ENCODE data around the gene SLC8A1. TPM values are rescaled to one million over a fixed set of nuclear protein-coding genes. Genes with fewer than 3 reads are reported as not detected.

The SLC8A1 gene
- total RNA-seq, 1 donor from 2014 or later = 1.3 TPM

GRCh38 chr2:40224318-40224717 lies 227.6 kb downstream of the SLC8A1 start:
- ATAC-seq = no peak

GRCh38 chr2:40220177-40220925 lies 231.5 kb downstream of the SLC8A1 start:
- no peak for ATAC-seq

- ATAC-seq = no peak
Measured at GRCh38 chr2:40219141-40219540, 232.7 kb downstream of the SLC8A1 start.

- no peak for ATAC-seq
Measured at GRCh38 chr2:40218679-40219078, 233.2 kb downstream of the SLC8A1 start.

- ATAC-seq = no peak
Measured at GRCh38 chr2:40213619-40214018, 238.3 kb downstream of the SLC8A1 start.

GRCh38 chr2:40213071-40213470 lies 238.8 kb downstream of the SLC8A1 start:
- no peak for ATAC-seq

- ATAC-seq = no peak
Measured at GRCh38 chr2:40210968-40211353, 240.9 kb downstream of the SLC8A1 start.

GRCh38 chr2:40210344-40210967 lies 241.4 kb downstream of the SLC8A1 start:
- ATAC-seq = no peak

GRCh38 chr2:40209761-40210160 lies 242.1 kb downstream of the SLC8A1 start:
- ATAC-seq = no peak

GRCh38 chr2:40208463-40208862 lies 243.4 kb downstream of the SLC8A1 start:
- no peak for ATAC-seq

- ATAC-seq = no peak
Measured at GRCh38 chr2:40204268-40204667, 247.6 kb downstream of the SLC8A1 start.

- ATAC-seq = no peak
Measured at GRCh38 chr2:40202798-40203400, 249.0 kb downstream of the SLC8A1 start.

- ATAC-seq = peak; percentile 48
Measured at GRCh38 chr2:40201425-40201824, 250.5 kb downstream of the SLC8A1 start.

GRCh38 chr2:40200366-40200915 lies 251.4 kb downstream of the SLC8A1 start:
- ATAC-seq = no peak

GRCh38 chr2:40199771-40200170 lies 252.1 kb downstream of the SLC8A1 start:
- no peak for ATAC-seq

- ATAC-seq = no peak
Measured at GRCh38 chr2:40197121-40197520, 254.8 kb downstream of the SLC8A1 start.

- ATAC-seq = no peak
Measured at GRCh38 chr2:40193670-40194026, 258.2 kb downstream of the SLC8A1 start.

GRCh38 chr2:40192864-40193669 lies 258.8 kb downstream of the SLC8A1 start:
- ATAC-seq = peak; percentile 73

- no peak for ATAC-seq
Measured at GRCh38 chr2:40190457-40190856, 261.4 kb downstream of the SLC8A1 start.

- no peak for ATAC-seq
Measured at GRCh38 chr2:40189881-40190280, 262.0 kb downstream of the SLC8A1 start.

GRCh38 chr2:40187054-40187453 lies 264.8 kb downstream of the SLC8A1 start:
- no peak for ATAC-seq

GRCh38 chr2:40184551-40184950 lies 267.3 kb downstream of the SLC8A1 start:
- ATAC-seq = no peak

GRCh38 chr2:40181855-40182254 lies 270.0 kb downstream of the SLC8A1 start:
- no peak for ATAC-seq

Data from esophagus mucosa (tissue), 1 donor.